Mesendoderm (in vitro differentiated cells): ENCODE results near the gene SVOP.
"Not testable (repeated sequence)": the region's sequence is repeated elsewhere in the genome, so short reads cannot be mapped to it uniquely, and the experiment has no call there.

ENCODE experiments used
- DNase-seq: peaks from one replicate; pipeline ENCODE4 v3.0.0; 2013
- H2AK5ac ChIP-seq: 2 replicates; pipeline ENCODE4 v1.6.1; 2013; ENCODE audit warnings: low read length, inconsistent platforms
- H2BK120ac ChIP-seq: 2 replicates; pipeline ENCODE4 v1.6.1; 2013; ENCODE audit warnings: low read depth, mild to moderate bottlenecking, low read length, moderate library complexity, mixed read lengths
- H2BK15ac ChIP-seq: replicated peaks from 2 replicates; pipeline ENCODE4 v1.6.1; 2013; ENCODE audit warnings: low read depth, mild to moderate bottlenecking, moderate library complexity
- H2BK5ac ChIP-seq: 2 replicates; pipeline ENCODE4 v1.6.1; 2013; ENCODE audit warnings: low read length, inconsistent platforms
- H3K18ac ChIP-seq: 2 replicates; pipeline ENCODE4 v1.6.1; 2013; ENCODE audit warnings: mild to moderate bottlenecking, low read length, mixed read lengths
- H3K23ac ChIP-seq: one replicate; pipeline ENCODE4 v1.6.1; 2013; ENCODE audit warnings: low read length
- H3K27ac ChIP-seq: 2 replicates; pipeline ENCODE4 v1.5.1; 2013; ENCODE audit warnings: low read depth, mild to moderate bottlenecking, inconsistent platforms, low read length, moderate library complexity
- H3K27me3 ChIP-seq: 2 replicates; pipeline ENCODE4 v1.6.1; 2013; ENCODE audit warnings: low read length, control low read depth, mild to moderate bottlenecking, inconsistent platforms; ENCODE audit not compliant: insufficient read depth, poor library complexity
- H3K36me3 ChIP-seq: 2 replicates; pipeline ENCODE4 v1.6.1; 2013; ENCODE audit warnings: low read length, inconsistent platforms; ENCODE audit not compliant: control insufficient read depth, insufficient read depth
- H3K4ac ChIP-seq: one replicate; pipeline ENCODE4 v1.6.1; 2013; ENCODE audit warnings: low read depth, mild to moderate bottlenecking, low read length, moderate library complexity
- H3K4me1 ChIP-seq: 2 replicates; pipeline ENCODE4 v1.6.1; 2013; ENCODE audit warnings: low read depth, low read length, inconsistent platforms; ENCODE audit not compliant: control insufficient read depth
- H3K4me2 ChIP-seq: 2 replicates; pipeline ENCODE4 v1.6.1; 2013; ENCODE audit warnings: low read length
- H3K4me3 ChIP-seq: 2 replicates; pipeline ENCODE4 v1.5.1; 2013; ENCODE audit warnings: mild to moderate bottlenecking, low read length
- H3K56ac ChIP-seq: one replicate; pipeline ENCODE4 v1.6.1; 2013; ENCODE audit warnings: low read length
- H3K79me1 ChIP-seq: 2 replicates; pipeline ENCODE4 v1.6.1; 2013; ENCODE audit warnings: low read length, inconsistent platforms
- H3K79me2 ChIP-seq: 2 replicates; pipeline ENCODE4 v1.6.1; 2013; ENCODE audit warnings: mild to moderate bottlenecking, low read length; ENCODE audit not compliant: control insufficient read depth, insufficient read depth
- H3K9ac ChIP-seq: 2 replicates; pipeline ENCODE4 v1.6.1; 2013; ENCODE audit warnings: low read length, inconsistent platforms
- H4K5ac ChIP-seq: one replicate; pipeline ENCODE4 v1.6.1; 2013; ENCODE audit warnings: low read length
- H4K8ac ChIP-seq: one replicate; pipeline ENCODE4 v1.6.1; 2013; ENCODE audit warnings: low read depth, mild to moderate bottlenecking, control low read depth, low read length, moderate library complexity
- WGBS: extraction: QIAGEN DNeasy Blood & Tissue Kit; methylation state at CpG from one replicate; pipeline ENCODE4 v1.1.7; 2013; ENCODE audit warnings: low lambda C conversion rate, missing lambda C conversion rate; ENCODE audit not compliant: insufficient coverage; ENCODE audit errors: extremely low coverage; 5-methylcytosine and 5-hydroxymethylcytosine counted together

Gene SVOP

DNA sequence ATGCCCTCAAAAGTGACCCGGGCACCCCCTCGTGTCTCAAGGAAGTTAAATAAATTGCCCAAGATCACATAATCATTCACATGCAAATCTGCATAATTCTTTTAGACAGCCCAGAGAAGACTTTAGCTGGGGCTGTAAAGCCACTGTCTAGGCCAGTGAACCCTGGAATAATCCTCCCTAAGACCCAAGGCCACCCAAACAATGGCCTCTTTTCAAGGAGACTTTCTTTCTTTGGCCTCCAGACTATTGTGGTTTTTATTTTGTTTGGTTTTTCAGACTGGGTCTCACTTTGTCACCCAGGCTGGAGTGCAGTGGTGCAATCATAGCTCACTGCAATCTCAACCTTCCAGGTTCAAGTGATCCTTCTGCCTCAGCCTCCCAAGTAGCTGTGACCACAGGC is 10.6 kb downstream of the SVOP start:
- H3K4me3 ChIP-seq = no peak overlapping the region
- no peak overlapping the region for H3K23ac ChIP-seq
- no peaks in the 10 kb centered on the region for H3K79me1 ChIP-seq
- no peak overlapping the region for H2BK15ac ChIP-seq
- no peak overlapping the region for H3K4ac ChIP-seq
- no peak overlapping the region for H2BK120ac ChIP-seq
- no peak overlapping the region for H3K18ac ChIP-seq
- no peak overlapping the region for H4K8ac ChIP-seq
- H4K5ac ChIP-seq = no peak overlapping the region
- DNase-seq = no peak
- no peak overlapping the region for H2BK5ac ChIP-seq
- H3K4me2 ChIP-seq = no peak overlapping the region
- no peak overlapping the region for H3K56ac ChIP-seq
- no peaks in the 10 kb centered on the region for H3K27me3 ChIP-seq
- no peak overlapping the region for H2AK5ac ChIP-seq
- no peaks in the 10 kb centered on the region for H3K4me1 ChIP-seq
- no peak overlapping the region for H3K9ac ChIP-seq
- no CpG with 5 or more reads among the region's 2 CpGs for WGBS
- no peaks in the 10 kb centered on the region for H3K79me2 ChIP-seq
- no peak overlapping the region for H3K27ac ChIP-seq
- H3K36me3 ChIP-seq = no peaks in the 10 kb centered on the region

GRCh38 chr12:109009766-109010165 is 11.1 kb downstream of the SVOP start:
- no peaks in the 10 kb centered on the region for H3K4me1 ChIP-seq
- H4K8ac ChIP-seq = no peak overlapping the region
- no peaks in the 10 kb centered on the region for H3K27me3 ChIP-seq
- no peak overlapping the region for H3K18ac ChIP-seq
- H3K79me2 ChIP-seq = no peaks in the 10 kb centered on the region
- no peak overlapping the region for H3K4me2 ChIP-seq
- no peak overlapping the region for H3K4me3 ChIP-seq
- no peak overlapping the region for H2BK120ac ChIP-seq
- H3K79me1 ChIP-seq = no peaks in the 10 kb centered on the region
- no CpG with 5 or more reads among the region's 1 CpG for WGBS
- peak; percentile 8 for DNase-seq
- H2BK15ac ChIP-seq = no peak overlapping the region
- no peak overlapping the region for H2AK5ac ChIP-seq
- no peak overlapping the region for H3K23ac ChIP-seq
- no peak overlapping the region for H3K56ac ChIP-seq
- no peaks in the 10 kb centered on the region for H3K36me3 ChIP-seq
- no peak overlapping the region for H3K4ac ChIP-seq
- no peak overlapping the region for H4K5ac ChIP-seq
- no peak overlapping the region for H3K27ac ChIP-seq
- H3K9ac ChIP-seq = no peak overlapping the region
- no peak overlapping the region for H2BK5ac ChIP-seq

DNA sequence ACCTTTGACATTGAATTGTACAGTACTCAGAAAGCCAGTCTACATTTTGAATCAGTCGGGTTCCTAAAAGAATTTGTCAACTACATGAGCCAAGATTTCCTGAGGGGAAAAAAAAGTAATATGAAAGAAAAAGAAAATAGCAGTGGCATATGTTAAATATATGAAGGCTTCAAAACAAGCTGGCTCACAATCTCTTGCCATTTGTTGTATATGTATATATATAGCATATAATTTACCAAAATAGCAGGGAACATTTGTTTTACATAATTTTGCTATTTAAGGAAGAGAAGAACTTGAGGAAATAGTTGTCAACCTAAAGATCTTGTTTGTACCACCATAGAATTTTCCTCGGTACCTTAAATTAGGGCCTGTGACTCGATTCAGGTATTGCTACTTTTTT is 16.9 kb downstream of the SVOP start:
- no peak overlapping the region for H2BK5ac ChIP-seq
- H3K18ac ChIP-seq = no peak overlapping the region
- H3K56ac ChIP-seq = no peak overlapping the region
- no peaks in the 10 kb centered on the region for H3K4me1 ChIP-seq
- no peak overlapping the region for H3K4me2 ChIP-seq
- no peak overlapping the region for H3K27ac ChIP-seq
- no peaks in the 10 kb centered on the region for H3K27me3 ChIP-seq
- WGBS = no CpG with 5 or more reads among the region's 3 CpGs
- no peak overlapping the region for H3K4me3 ChIP-seq
- H4K5ac ChIP-seq = no peak overlapping the region
- H2BK120ac ChIP-seq = no peak overlapping the region
- H3K9ac ChIP-seq = no peak overlapping the region
- no peaks in the 10 kb centered on the region for H3K79me2 ChIP-seq
- no peak overlapping the region for H3K4ac ChIP-seq
- no peaks in the 10 kb centered on the region for H3K36me3 ChIP-seq
- no peak overlapping the region for H2AK5ac ChIP-seq
- H4K8ac ChIP-seq = no peak overlapping the region
- no peak overlapping the region for H3K23ac ChIP-seq
- H3K79me1 ChIP-seq = no peaks in the 10 kb centered on the region
- H2BK15ac ChIP-seq = no peak overlapping the region
- no peak for DNase-seq

DNA sequence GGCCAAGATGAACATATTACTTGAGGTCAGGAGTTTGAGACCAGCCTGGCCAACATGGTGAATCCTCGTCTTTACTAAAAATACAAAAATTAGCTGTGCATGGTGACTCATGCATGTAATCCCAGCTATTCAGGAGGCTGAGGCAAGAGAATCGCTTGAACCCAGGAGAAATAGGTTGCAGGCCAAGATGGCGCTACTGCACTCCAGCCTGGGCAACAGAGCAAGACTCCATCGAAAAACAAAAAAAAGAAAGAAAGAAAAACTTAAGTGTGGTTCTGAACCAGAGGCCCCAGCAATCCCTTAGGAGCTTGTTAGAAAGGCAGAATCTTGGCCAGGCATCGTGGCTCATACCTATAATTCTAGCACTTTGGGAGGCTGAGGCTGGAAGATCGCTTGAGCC is 24.5 kb downstream of the SVOP start:
- Histone ChIP-seq H2BK15ac (no peak overlapping the region), H2AK5ac (no peak overlapping the region), H3K4ac (no peak overlapping the region), H3K23ac (no peak overlapping the region), H4K5ac (no peak overlapping the region), H3K27me3 (no peaks in the 10 kb centered on the region), H3K79me1 (no peaks in the 10 kb centered on the region), H3K4me3 (no peak overlapping the region), H2BK120ac (no peak overlapping the region), H3K18ac (no peak overlapping the region), H3K36me3 (no peaks in the 10 kb centered on the region), H3K79me2 (no peaks in the 10 kb centered on the region), H3K56ac (peak overlapping the region; percentile 15), H4K8ac (no peak overlapping the region), H3K4me1 (no peaks in the 10 kb centered on the region), H2BK5ac (no peak overlapping the region), H3K27ac (no peak overlapping the region), H3K4me2 (no peak overlapping the region), H3K9ac (no peak overlapping the region)
- WGBS = no CpG with 5 or more reads among the region's 6 CpGs
- no peak for DNase-seq

DNA sequence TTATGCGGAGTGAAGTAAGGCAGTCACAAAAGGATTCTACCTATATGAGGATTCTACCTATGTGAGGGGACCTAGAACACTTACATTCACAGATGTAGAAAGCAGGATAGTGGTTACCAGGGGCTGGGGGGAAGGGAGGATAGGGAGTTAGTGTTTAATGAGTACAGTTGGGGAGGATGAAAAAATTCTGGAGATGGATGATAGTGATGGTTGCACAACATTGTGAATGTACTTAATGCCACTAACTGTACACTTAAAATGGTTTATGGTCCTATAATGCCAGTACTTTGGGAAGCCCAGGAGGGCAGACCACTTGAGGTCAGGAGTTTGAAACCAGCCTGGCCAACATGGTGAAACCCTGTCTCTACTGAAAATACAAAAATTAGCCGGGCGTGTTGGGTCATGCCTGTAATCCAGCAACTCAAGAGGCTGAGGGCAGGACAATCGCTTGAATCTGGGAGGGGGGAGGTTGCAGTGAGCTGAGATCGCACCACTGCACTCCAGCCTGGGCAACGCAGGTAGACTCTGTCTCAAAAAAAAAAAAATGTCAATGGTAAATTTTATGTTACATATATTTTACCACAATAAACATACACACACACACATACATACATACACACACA is 25.4 kb downstream of the SVOP start:
- H3K4me2 ChIP-seq = no peak overlapping the region
- WGBS = no CpG with 5 or more reads among the region's 6 CpGs
- no peak overlapping the region for H3K4ac ChIP-seq

GRCh38 chr12:108990103-108990502 is 30.8 kb downstream of the SVOP start:
- H2BK15ac ChIP-seq, H3K56ac ChIP-seq, H3K27me3 ChIP-seq, H2BK5ac ChIP-seq, H3K79me1 ChIP-seq, DNase-seq, H2AK5ac ChIP-seq, H2BK120ac ChIP-seq, H3K79me2 ChIP-seq, H3K4me3 ChIP-seq, H3K4ac ChIP-seq, H3K4me2 ChIP-seq, H4K5ac ChIP-seq, H3K4me1 ChIP-seq, H3K36me3 ChIP-seq, H3K9ac ChIP-seq, H4K8ac ChIP-seq, H3K23ac ChIP-seq, H3K27ac ChIP-seq, H3K18ac ChIP-seq: not testable (repeated sequence)
- WGBS = no CpG with 5 or more reads among the region's 5 CpGs

More for the DNA sequence above, 25.4 kb downstream of the SVOP start:
- Histone ChIP-seq H3K36me3 (no peaks in the 10 kb centered on the region), H3K56ac (no peak overlapping the region), H3K4me3 (no peak overlapping the region), H3K79me1 (no peaks in the 10 kb centered on the region), H3K79me2 (no peaks in the 10 kb centered on the region), H2BK15ac (no peak overlapping the region), H3K4me1 (no peaks in the 10 kb centered on the region), H3K9ac (no peak overlapping the region), H2BK5ac (no peak overlapping the region), H3K27me3 (no peaks in the 10 kb centered on the region), H3K23ac (no peak overlapping the region), H4K5ac (no peak overlapping the region), H2AK5ac (no peak overlapping the region), H2BK120ac (no peak overlapping the region), H3K27ac (no peak overlapping the region), H4K8ac (no peak overlapping the region), H3K18ac (no peak overlapping the region)
- DNase-seq = no peak
